Breast epithelium (tissue), 3 donors: ENCODE results near the gene ANKDD1B.
"Not testable (repeated sequence)": the region's sequence is repeated elsewhere in the genome, so short reads cannot be mapped to it uniquely, and the experiment has no call there.

Experiments used
- POLR2A ChIP-seq: fragments of 450-650 bp; IDR thresholded peaks from one replicate; pipeline ENCODE4 v1.6.1; 2016; ENCODE audit warnings: antibody characterized with exemption, mild to moderate bottlenecking, moderate library complexity
- TF ChIP-seq, protein P1 (sequence below), 3 donors: fragments of 450-650 bp; IDR thresholded peaks; one replicate each; pipeline ENCODE4 v1.5.1; 2016 to 2017; ENCODE audit warnings: antibody characterized with exemption in 3 of 3, mild to moderate bottlenecking in 3 of 3, moderate library complexity in 3 of 3

DNA sequence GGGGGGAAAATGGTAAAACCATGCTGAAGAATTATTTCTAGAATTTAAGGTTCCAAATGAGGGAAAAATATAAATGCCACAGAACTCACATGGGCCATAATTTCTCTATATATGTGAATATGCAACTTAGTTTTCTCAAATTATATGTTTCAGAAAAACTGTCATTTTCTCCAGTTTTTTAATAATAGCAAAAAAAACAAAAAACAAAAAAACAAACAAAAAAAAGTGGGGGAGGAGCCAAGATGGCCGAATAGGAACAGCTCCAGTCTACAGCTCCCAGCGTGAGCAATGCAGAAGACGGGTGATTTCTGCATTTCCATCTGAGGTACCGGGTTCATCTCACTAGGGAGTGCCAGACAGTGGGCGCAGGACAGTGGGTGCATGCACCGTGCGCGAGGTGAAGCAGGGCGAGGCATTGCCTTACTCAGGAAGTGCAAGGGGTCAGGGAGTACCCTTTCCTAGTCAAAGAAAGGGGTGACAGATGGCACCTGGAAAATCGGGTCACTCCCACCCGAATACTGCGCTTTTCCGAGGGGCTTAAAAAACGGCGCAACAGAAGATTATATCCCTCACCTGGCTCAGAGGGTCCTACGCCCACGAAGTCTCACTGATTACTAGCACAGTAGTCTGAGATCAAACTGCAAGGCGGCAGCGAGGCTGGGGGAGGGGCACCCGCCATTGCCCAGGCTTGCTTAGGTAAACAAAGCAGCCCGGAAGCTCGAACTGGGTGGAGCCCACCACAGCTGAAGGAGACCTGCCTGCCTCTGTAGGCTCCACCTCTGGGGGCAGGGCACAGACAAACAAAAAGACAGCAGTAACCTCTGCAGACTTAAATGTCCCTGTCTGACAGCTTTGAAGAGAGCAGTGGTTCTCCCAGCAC, 84.5 kb downstream of the ANKDD1B start:
- TF ChIP-seq, protein P1, sequence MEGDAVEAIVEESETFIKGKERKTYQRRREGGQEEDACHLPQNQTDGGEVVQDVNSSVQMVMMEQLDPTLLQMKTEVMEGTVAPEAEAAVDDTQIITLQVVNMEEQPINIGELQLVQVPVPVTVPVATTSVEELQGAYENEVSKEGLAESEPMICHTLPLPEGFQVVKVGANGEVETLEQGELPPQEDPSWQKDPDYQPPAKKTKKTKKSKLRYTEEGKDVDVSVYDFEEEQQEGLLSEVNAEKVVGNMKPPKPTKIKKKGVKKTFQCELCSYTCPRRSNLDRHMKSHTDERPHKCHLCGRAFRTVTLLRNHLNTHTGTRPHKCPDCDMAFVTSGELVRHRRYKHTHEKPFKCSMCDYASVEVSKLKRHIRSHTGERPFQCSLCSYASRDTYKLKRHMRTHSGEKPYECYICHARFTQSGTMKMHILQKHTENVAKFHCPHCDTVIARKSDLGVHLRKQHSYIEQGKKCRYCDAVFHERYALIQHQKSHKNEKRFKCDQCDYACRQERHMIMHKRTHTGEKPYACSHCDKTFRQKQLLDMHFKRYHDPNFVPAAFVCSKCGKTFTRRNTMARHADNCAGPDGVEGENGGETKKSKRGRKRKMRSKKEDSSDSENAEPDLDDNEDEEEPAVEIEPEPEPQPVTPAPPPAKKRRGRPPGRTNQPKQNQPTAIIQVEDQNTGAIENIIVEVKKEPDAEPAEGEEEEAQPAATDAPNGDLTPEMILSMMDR (IDR thresholded peaks at IDR 0.05), result not testable (repeated sequence)
- not testable (repeated sequence) for TF ChIP-seq POLR2A
